Neural cell (in vitro differentiated cells): ENCODE data around the gene CDK4. TPM values are rescaled to one million over a fixed set of nuclear protein-coding genes. Genes with fewer than 3 reads are reported as not detected.

Experiments used
- H2AFZ ChIP-seq: fragments of 200-600, 300-800 bp; sonication (generic), shearing (Covaris generic); 2 replicates; pipeline ENCODE4 v1.6.0; 2014; ENCODE audit warnings: low read depth, mild to moderate bottlenecking, antibody characterized with exemption, low read length, moderate library complexity
- H3F3A ChIP-seq: fragments of 200-600 bp; shearing (Covaris generic); 2 replicates; pipeline ENCODE4 v1.6.1; 2016; ENCODE audit warnings: mild to moderate bottlenecking, moderate library complexity, mixed read lengths, antibody characterized with exemption, low read length; ENCODE audit not compliant: insufficient read depth, poor library complexity, severe bottlenecking
- H3K27ac ChIP-seq: fragments of 200-600, 300-800 bp; sonication (generic), shearing (Covaris generic); 2 replicates; pipeline ENCODE4 v1.5.1; 2014; ENCODE audit warnings: mild to moderate bottlenecking, low read length, moderate library complexity
- H3K27me3 ChIP-seq: fragments of 300-800, 200-600 bp; sonication (generic), shearing (Covaris generic); 2 replicates; pipeline ENCODE4 v1.6.0; 2014; ENCODE audit warnings: mild to moderate bottlenecking, low read depth, low read length, moderate library complexity; ENCODE audit not compliant: insufficient read depth
- H3K36me3 ChIP-seq: fragments of 300-800, 200-600 bp; sonication (generic), shearing (Covaris generic); 2 replicates; pipeline ENCODE4 v1.5.1; 2014; ENCODE audit warnings: mild to moderate bottlenecking, antibody characterized with exemption, low read length, moderate library complexity; ENCODE audit not compliant: insufficient read depth
- H3K4me2 ChIP-seq: fragments of 300-800, 200-600 bp; sonication (generic), shearing (Covaris generic); 2 replicates; pipeline ENCODE4 v1.6.0; 2014; ENCODE audit warnings: mild to moderate bottlenecking, low read length
- H3K4me3 ChIP-seq: fragments of 300-800, 200-600 bp; sonication (generic), shearing (Covaris generic); 2 replicates; pipeline ENCODE4 v1.5.1; 2014; ENCODE audit warnings: mild to moderate bottlenecking, low read length, moderate library complexity
- H3K79me2 ChIP-seq: fragments of 200-600 bp; shearing (Covaris generic); replicated peaks from 2 replicates; pipeline ENCODE4 v1.6.0; 2014; ENCODE audit warnings: mild to moderate bottlenecking, low read length, moderate library complexity; ENCODE audit not compliant: insufficient read depth
- H3K9ac ChIP-seq: fragments of 300-800, 200-600 bp; sonication (generic), shearing (Covaris generic); 2 replicates; pipeline ENCODE4 v1.6.1; 2016; ENCODE audit warnings: mild to moderate bottlenecking, low read length, mixed read lengths
- H3K9me2 ChIP-seq: fragments of 200-600 bp; shearing (Covaris generic); 2 replicates; pipeline ENCODE4 v1.6.1; 2016; ENCODE audit warnings: mild to moderate bottlenecking, low read length, mixed read lengths; ENCODE audit not compliant: insufficient read depth
- H3K9me3 ChIP-seq: fragments of 200-600, 300-800 bp; sonication (generic), shearing (Covaris generic); 2 replicates; pipeline ENCODE4 v1.6.1; 2016; ENCODE audit warnings: mild to moderate bottlenecking, mixed run types, low read length, moderate library complexity, mixed read lengths
- H4K20me1 ChIP-seq: fragments of 200-600 bp; shearing (Covaris generic); 2 replicates; pipeline ENCODE4 v1.6.1; 2016; ENCODE audit warnings: mild to moderate bottlenecking, mixed run types; ENCODE audit not compliant: insufficient read depth
- CTCF ChIP-seq: fragments of 450-650 bp; IDR thresholded peaks from 2 replicates; pipeline ENCODE4 v1.5.1; 2014; ENCODE audit warnings: antibody characterized with exemption, mild to moderate bottlenecking, moderate library complexity; ENCODE audit not compliant: poor library complexity, severe bottlenecking
- EP300 ChIP-seq: fragments of 450-650 bp; conservative IDR thresholded peaks from 2 replicates; pipeline ENCODE4 v1.6.1; 2014; ENCODE audit warnings: antibody characterized with exemption, mild to moderate bottlenecking, moderate library complexity; ENCODE audit not compliant: poor library complexity, severe bottlenecking
- EZH2 ChIP-seq: fragments of 200-600, 300-800 bp; shearing (Covaris generic), sonication (generic); IDR thresholded peaks from 2 replicates; pipeline ENCODE4 v1.6.1; 2014; ENCODE audit warnings: antibody characterized with exemption, low read length, borderline replicate concordance, mild to moderate bottlenecking; ENCODE audit not compliant: insufficient read depth, poor library complexity, severe bottlenecking
- MXI1 ChIP-seq: fragments of 450-650 bp; conservative IDR thresholded peaks from 2 replicates; pipeline ENCODE4 v1.6.1; 2014; ENCODE audit warnings: antibody characterized with exemption, mild to moderate bottlenecking; ENCODE audit not compliant: poor library complexity, severe bottlenecking
- POLR2AphosphoS5 ChIP-seq: IDR thresholded peaks from 2 replicates; pipeline ENCODE4 v1.6.1; 2012
- RAD21 ChIP-seq: fragments of 450-650 bp; conservative IDR thresholded peaks from 2 replicates; pipeline ENCODE4 v1.6.1; 2014; ENCODE audit warnings: antibody characterized with exemption, mild to moderate bottlenecking, moderate library complexity
- REST ChIP-seq: IDR thresholded peaks from 2 replicates; pipeline ENCODE4 v1.6.1; 2012; ENCODE audit warnings: borderline replicate concordance
- SMC3 ChIP-seq: fragments of 450-650 bp; conservative IDR thresholded peaks from 2 replicates; pipeline ENCODE4 v1.6.1; 2014; ENCODE audit warnings: antibody characterized with exemption, mild to moderate bottlenecking, moderate library complexity; ENCODE audit not compliant: poor library complexity
- TAF1 ChIP-seq: IDR thresholded peaks from 2 replicates; pipeline ENCODE4 v1.6.1; 2012; ENCODE audit warnings: low read depth
- polyA plus RNA-seq: library from polyadenylated mRNA; depleted of rRNA; stranded (reverse); fragments of >200 nt; gene quantifications from 2 replicates; pipeline ENCODE4 v1.2.3, GENCODE V29; 2014

CDK4 gene
- polyA plus RNA-seq, 1 donor from 2014 or later, result 104 TPM

GRCh38 chr12:57777911-57778310 lies 25.8 kb upstream of the CDK4 start:
- no peak overlapping the region for H3K27ac ChIP-seq
- no peaks in the 10 kb centered on the region for H3F3A ChIP-seq
- no peak overlapping the region for H3K4me2 ChIP-seq
- peaks cover 3% of the 10 kb centered on the region for H3K79me2 ChIP-seq
- no peak overlapping the region for H3K4me3 ChIP-seq
- H2AFZ ChIP-seq, result no peak overlapping the region
- H3K36me3 ChIP-seq, result no peaks in the 10 kb centered on the region
- no peak overlapping the region for H3K9ac ChIP-seq
- no peaks in the 10 kb centered on the region for H3K9me2 ChIP-seq
- H3K27me3 ChIP-seq, result no peaks in the 10 kb centered on the region
- no peak for TF ChIP-seq TAF1
- no peak for TF ChIP-seq SMC3
- no peak for TF ChIP-seq EZH2
- no peak for TF ChIP-seq REST
- no peak for TF ChIP-seq MXI1
- no peak for TF ChIP-seq POLR2AphosphoS5
- no peak for TF ChIP-seq RAD21
- TF ChIP-seq CTCF, result no peak
- no peak for TF ChIP-seq EP300
- no peaks in the 10 kb centered on the region for H4K20me1 ChIP-seq
- no peaks in the 10 kb centered on the region for H3K9me3 ChIP-seq

- no peak for TF ChIP-seq POLR2AphosphoS5
- TF ChIP-seq EZH2, result no peak
- no peak for TF ChIP-seq REST
- no peak for TF ChIP-seq TAF1
- no peak for TF ChIP-seq CTCF
- no peak for TF ChIP-seq MXI1
- TF ChIP-seq EP300, result no peak
- no peak for TF ChIP-seq RAD21
- no peak for TF ChIP-seq SMC3
- no peaks in the 10 kb centered on the region for H4K20me1 ChIP-seq
Observed at GRCh38 chr12:57777367-57777766, 25.3 kb upstream of the CDK4 start.

More at GRCh38 chr12:57777367-57777766, 25.3 kb upstream of the CDK4 start:
- Histone ChIP-seq H3K27me3 (no peaks in the 10 kb centered on the region), H3K27ac (no peak overlapping the region), H2AFZ (no peak overlapping the region), H3K79me2 (no peaks in the 10 kb centered on the region), H3K9me2 (no peaks in the 10 kb centered on the region), H3F3A (no peaks in the 10 kb centered on the region), H3K9me3 (no peaks in the 10 kb centered on the region), H3K36me3 (no peaks in the 10 kb centered on the region), H3K4me2 (no peak overlapping the region), H3K4me3 (no peak overlapping the region), H3K9ac (no peak overlapping the region)
